K562 (cell line): ENCODE measurements around the gene PLCL2. TPM values are rescaled to one million over a fixed set of nuclear protein-coding genes. Genes with fewer than 3 reads are reported as not detected.

Source experiments
- ATAC-seq: fragments of 200-7000 bp; cut with Tn5 transposase; 3 replicates; pipeline ENCODE4 v1.9.1; 2020; ENCODE audit warnings: moderate library complexity
- BruUV-seq: library from RNA; stranded (reverse); fragments of 400-500 nt; replicated peaks from 2 replicates; lab custom pipeline; 2021; lab: Mats Ljungman, UMichigan
- CTCF ChIA-PET: fragments of 300-600 bp; formaldehyde crosslinking; extraction: SDS; loops from one replicate; lab custom pipeline; 2021; ENCODE audit warnings: low intra/inter-chr PET ratio; lab: Yijun Ruan, JAX
- POLR2A ChIA-PET: fragments of 300-600, 350-650 bp; sonication (Branson Sonifier 250); formaldehyde crosslinking; extraction: SDS; loops from one replicate; lab custom pipeline; 2021; ENCODE audit warnings: antibody characterized with exemption, inconsistent platforms; lab: Yijun Ruan, JAX
- DNase-seq, 4 experiments: peaks; one replicate each; pipeline versions ENCODE4 v3.0.0 to v3.0.0-alpha.2; 2011 to 2018; ENCODE audit warnings: low spot score in 3 of 4, mixed read lengths in 3 of 4; ENCODE audit errors: extremely low read depth in 1 of 4
- FAIRE-seq: peaks from 2 replicates; lab custom pipeline; 2011; peaks lifted over from hg19 to GRCh38; lab: Jason Lieb, UNC
- H2AFZ ChIP-seq: 2 replicates; pipeline ENCODE4 v1.6.0; 2011; ENCODE audit warnings: low read depth, low read length, control low read depth, inconsistent platforms
- H3K27ac ChIP-seq: fragments of 200-600 bp; 3 replicates; pipeline ENCODE4 v1.8.0; 2011; ENCODE audit warnings: low read depth, mild to moderate bottlenecking, control low read depth, inconsistent platforms, low read length, moderate library complexity, mixed read lengths; ENCODE audit errors: extremely low read depth
- H3K27me3 ChIP-seq, 2 experiments: fragments of 300-600 bp in 1 of 2; 2 replicates in 1 of 2; 3 replicates in 1 of 2; pipeline versions ENCODE4 v1.6.0 to v1.8.0; 2011; ENCODE audit warnings: inconsistent platforms in 2 of 2, low read length in 2 of 2, mild to moderate bottlenecking in 1 of 2, mixed read lengths in 1 of 2, moderate library complexity in 1 of 2; ENCODE audit not compliant: control insufficient read depth in 2 of 2, insufficient read depth in 2 of 2
- H3K36me3 ChIP-seq: fragments of 300-600 bp; 3 replicates; pipeline ENCODE4 v1.8.0; 2011; ENCODE audit warnings: mild to moderate bottlenecking, low read length, inconsistent platforms; ENCODE audit not compliant: control insufficient read depth, insufficient read depth
- H3K4me1 ChIP-seq, 2 experiments: fragments of 200-600 bp in 1 of 2; replicated peaks in 1 of 2; 2 replicates in 1 of 2; 3 replicates in 1 of 2; pipeline versions ENCODE4 v1.5.1 to v1.8.0; 2011; ENCODE audit warnings: inconsistent platforms in 2 of 2, low read length in 2 of 2, mild to moderate bottlenecking in 1 of 2, mixed read lengths in 1 of 2, moderate library complexity in 1 of 2; ENCODE audit not compliant: control insufficient read depth in 2 of 2, insufficient read depth in 2 of 2
- H3K4me2 ChIP-seq: 2 replicates; pipeline ENCODE4 v1.6.1; 2011; ENCODE audit warnings: low read length, control low read depth, inconsistent platforms, mixed read lengths; ENCODE audit not compliant: insufficient read depth
- H3K4me3 ChIP-seq: fragments of 200-600 bp; sonication (generic), shearing (Covaris generic); 2 replicates; pipeline ENCODE4 v1.5.1; 2016; ENCODE audit warnings: control low read depth, inconsistent platforms
- H3K79me2 ChIP-seq: fragments of 200-600 bp; 3 replicates; pipeline ENCODE4 v1.8.0; 2011; ENCODE audit warnings: low read length, inconsistent platforms; ENCODE audit not compliant: control insufficient read depth, insufficient read depth
- H3K9ac ChIP-seq, 2 experiments: 2 replicates each; pipeline versions ENCODE4 v1.6.0 to v1.6.1; 2011; ENCODE audit warnings: low read depth in 2 of 2, low read length in 2 of 2, control low read depth in 1 of 2, inconsistent platforms in 1 of 2, mild to moderate bottlenecking in 1 of 2, mixed read lengths in 1 of 2; ENCODE audit not compliant: insufficient read depth in 1 of 2
- H3K9me1 ChIP-seq: one replicate; pipeline ENCODE4 v1.6.0; 2011; ENCODE audit warnings: inconsistent platforms, mild to moderate bottlenecking, low read length, moderate library complexity; ENCODE audit not compliant: control insufficient read depth, insufficient read depth
- H3K9me3 ChIP-seq: replicated peaks from 2 replicates; pipeline ENCODE4 v1.5.1; 2011; ENCODE audit warnings: low read depth, low read length, inconsistent platforms; ENCODE audit not compliant: control insufficient read depth, insufficient read depth
- H4K20me1 ChIP-seq: replicated peaks from 2 replicates; pipeline ENCODE4 v1.6.1; 2011; ENCODE audit warnings: low read length, inconsistent platforms, mixed read lengths; ENCODE audit not compliant: control insufficient read depth, insufficient read depth
- ATF3 ChIP-seq, 2 experiments: fragments of 450-650 bp in 1 of 2; sonication (generic) in 1 of 2; formaldehyde crosslinking in 1 of 2; IDR thresholded peaks in 1 of 2; conservative IDR thresholded peaks in 1 of 2; 2 replicates each; pipeline versions ENCODE4 v1.6.1 to v1.8.1; 2016 to 2023; ENCODE audit warnings: mild to moderate bottlenecking in 2 of 2, moderate library complexity in 2 of 2, inconsistent platforms in 1 of 2, missing genetic modification reagents in 1 of 2
- BMI1 ChIP-seq: fragments of 150-350 bp; IDR thresholded peaks from 2 replicates; pipeline ENCODE4 v1.6.1; 2014; ENCODE audit warnings: low read length
- CBFB ChIP-seq: sonication (generic); formaldehyde crosslinking; IDR thresholded peaks from 2 replicates; pipeline ENCODE4 v1.4.0; 2020; ENCODE audit warnings: mild to moderate bottlenecking, missing genetic modification reagents
- CEBPG ChIP-seq, 3 experiments: fragments of 200-800 bp in 1 of 3; sonication (Bioruptor generic) in 1 of 3; sonication (generic) in 1 of 3; formaldehyde crosslinking in 1 of 3; IDR thresholded peaks in 2 of 3; conservative IDR thresholded peaks in 1 of 3; 2 replicates each; pipeline versions ENCODE4 v1.6.1 to v1.8.0; 2016 to 2022; ENCODE audit warnings: missing compliant biosample characterization in 2 of 3, missing genetic modification characterization in 2 of 3, mild to moderate bottlenecking in 1 of 3, missing genetic modification reagents in 1 of 3
- EWSR1 ChIP-seq: fragments of 450-650 bp; IDR thresholded peaks from 2 replicates; pipeline ENCODE4 v1.6.1; 2018; ENCODE audit warnings: borderline replicate concordance, mild to moderate bottlenecking, low read depth, moderate library complexity; ENCODE audit not compliant: partially characterized antibody
- FIP1L1 ChIP-seq: fragments of 200-400 bp; formaldehyde crosslinking; IDR thresholded peaks from 2 replicates; pipeline ENCODE4 v1.6.1; 2018; ENCODE audit warnings: mild to moderate bottlenecking, low read depth, low read length; ENCODE audit not compliant: poor library complexity, severe bottlenecking
- FUS ChIP-seq: fragments of 200-400 bp; formaldehyde crosslinking; optimal IDR thresholded peaks from 2 replicates; pipeline ENCODE3; 2017; ENCODE audit warnings: low read depth, low read length
- HDAC1 ChIP-seq, 2 experiments: fragments of 450-650 bp; IDR thresholded peaks; 2 replicates each; pipeline ENCODE4 v1.6.1; 2016 to 2017; ENCODE audit warnings: inconsistent platforms in 1 of 2, mild to moderate bottlenecking in 1 of 2, moderate library complexity in 1 of 2
- HEY1 ChIP-seq: fragments of 250-450 bp; sonication (Bioruptor Pico); IDR thresholded peaks from 2 replicates; pipeline ENCODE4 v1.5.0; 2020; ENCODE audit warnings: mild to moderate bottlenecking, moderate library complexity, borderline replicate concordance
- KLF6 ChIP-seq: fragments of 250-450 bp; sonication (Bioruptor Pico); IDR thresholded peaks from 2 replicates; pipeline ENCODE4 v1.4.0; 2020; ENCODE audit warnings: mild to moderate bottlenecking, moderate library complexity, borderline replicate concordance
- MCM2 ChIP-seq: fragments of 450-650 bp; IDR thresholded peaks from 2 replicates; pipeline ENCODE4 v1.6.1; 2017; ENCODE audit warnings: low read depth, mild to moderate bottlenecking
- POLR3G ChIP-seq: IDR thresholded peaks from 2 replicates; pipeline ENCODE4 v1.6.1; 2011; ENCODE audit not compliant: insufficient read length, insufficient replicate concordance; ENCODE audit errors: extremely low read depth
- RFX7 ChIP-seq: fragments of 250-450 bp; sonication (Bioruptor Pico); IDR thresholded peaks from 2 replicates; pipeline ENCODE4 v1.5.1; 2021; ENCODE audit warnings: mild to moderate bottlenecking
- SETDB1 ChIP-seq: IDR thresholded peaks from one replicate; pipeline ENCODE4 v1.6.1; 2012; ENCODE audit warnings: low read length, control low read depth, inconsistent platforms
- SREBF2 ChIP-seq: sonication (generic); formaldehyde crosslinking; IDR thresholded peaks from 2 replicates; pipeline ENCODE4 v1.4.0; 2020; ENCODE audit warnings: mild to moderate bottlenecking, missing genetic modification reagents
- ZBTB1 ChIP-seq: sonication (generic); formaldehyde crosslinking; IDR thresholded peaks from 2 replicates; pipeline ENCODE4 v1.8.1; 2023; ENCODE audit warnings: missing genetic modification reagents, low read depth, mild to moderate bottlenecking, borderline replicate concordance
- ZBTB8A ChIP-seq: fragments of 450-650 bp; IDR thresholded peaks from 2 replicates; pipeline ENCODE4 v1.6.1; 2018; ENCODE audit warnings: mild to moderate bottlenecking, moderate library complexity; ENCODE audit not compliant: partially characterized antibody
- in situ Hi-C: fragments of 300-500 bp; cut with MboI; formaldehyde crosslinking; loops from 4 replicates; pipeline ENCODE4 v1.15.0; 2018; ENCODE audit warnings: inconsistent platforms, mixed read lengths
- intact Hi-C: fragments of 100-400 bp; cut with micrococcal nuclease; formaldehyde crosslinking; loops from 2 replicates; pipeline ENCODE4 v1.14.2; 2022
- polyA plus RNA-seq, 8 experiments: library from polyadenylated mRNA; depleted of rRNA in 4 of 8; stranded (reverse) in 5 of 8; unstranded in 3 of 8; fragments of >200 nt; fragmentation: Nextera tagmentation in 2 of 8; fragmentation: Illumina TruSeq in 1 of 8; extraction: Ambion mirVana in 2 of 8; extraction: Trizol in 1 of 8; gene quantifications; 2 replicates each; pipeline versions ENCODE4 v1.2.1 to v1.2.3, GENCODE V29; 2011 to 2014; ENCODE audit warnings: inconsistent platforms in 1 of 8, missing spikeins in 1 of 8
- total RNA-seq, 7 experiments: library from RNA; depleted of rRNA in 6 of 7; stranded (reverse); fragments of >200 nt in 6 of 7; fragmentation: Illumina TruSeq in 2 of 7; extraction: Trizol in 2 of 7; gene quantifications; 2 replicates each; pipeline versions ENCODE4 v1.2.1 to v1.2.3, GENCODE V29; 2011 to 2021; ENCODE audit warnings: low replicate concordance in 1 of 7

Gene PLCL2
- total and polyA plus RNA-seq, 9 of the 15 experiments (the other 6 are each of a cell fraction or from before 2014, with no cell fraction given) = 0.03 to 0.18 (median 0.11) TPM; not detected in 2

- H3K4me1 ChIP-seq = no peaks in the 10 kb centered on the region
- ATAC-seq = no peak
- H3K9me1 ChIP-seq = no peaks in the 10 kb centered on the region
- no peaks in the 10 kb centered on the region for H3K36me3 ChIP-seq
- in situ Hi-C loops = no loop called here
- H3K4me2 ChIP-seq = no peak overlapping the region
- H3K79me2 ChIP-seq = no peaks in the 10 kb centered on the region
- no peak overlapping the region for H2AFZ ChIP-seq
- no peak overlapping the region for H3K4me3 ChIP-seq
- no peaks in the 10 kb centered on the region for H3K9me3 ChIP-seq
- intact Hi-C loops = no loop called here
- no peak for TF ChIP-seq SETDB1
- TF ChIP-seq KLF6 (CRISPR knock-in tag) = no peak
- TF ChIP-seq SREBF2 = no peak
- TF ChIP-seq CBFB (CRISPR knock-in tag) = no peak
- TF ChIP-seq ZBTB1 (CRISPR knock-in tag) = no peak
- no peak for TF ChIP-seq EWSR1
- no peak for TF ChIP-seq HEY1 (CRISPR knock-in tag)
- no peak for TF ChIP-seq FIP1L1
- TF ChIP-seq ATF3 (IDR thresholded peaks at IDR 0.05) = no peak
- TF ChIP-seq ATF3 (CRISPR knock-in tag; conservative IDR thresholded peaks at IDR 0.05) = no peak
- no peak for TF ChIP-seq MCM2
- TF ChIP-seq POLR3G = no peak
- TF ChIP-seq HDAC1 (IDR thresholded peaks at IDR 0.05) = no peak
- no peak for TF ChIP-seq BMI1
- TF ChIP-seq CEBPG (CRISPR knock-in tag; IDR thresholded peaks at IDR 0.05) = no peak
- no peak for TF ChIP-seq CEBPG (tag; conservative IDR thresholded peaks at IDR 0.05 in 1 of 2, IDR thresholded peaks at IDR 0.05 in 1 of 2)
- no peak for TF ChIP-seq RFX7 (CRISPR knock-in tag)
- TF ChIP-seq ZBTB8A = no peak
- no peak for TF ChIP-seq FUS
- ChIA-PET POLR2A (no interaction called here), CTCF (no interaction called here)
- no peak for FAIRE-seq
- no peaks in the 10 kb centered on the region for H3K27me3 ChIP-seq
- H3K27ac ChIP-seq = no peak overlapping the region
- no peak overlapping the region for H3K9ac ChIP-seq
- BruUV-seq = no TSS peak
- no peaks in the 10 kb centered on the region for H4K20me1 ChIP-seq
- DNase-seq = no peak
These were observed 118.7 kb downstream of the PLCL2 start for GRCh38 chr3:17003457-17003856.
